ENCODE results near the gene AGPS.
"Not testable (repeated sequence)": the region's sequence is repeated elsewhere in the genome, so short reads cannot be mapped to it uniquely, and the experiment has no call there.

- TF ChIP-seq, protein P1, sequence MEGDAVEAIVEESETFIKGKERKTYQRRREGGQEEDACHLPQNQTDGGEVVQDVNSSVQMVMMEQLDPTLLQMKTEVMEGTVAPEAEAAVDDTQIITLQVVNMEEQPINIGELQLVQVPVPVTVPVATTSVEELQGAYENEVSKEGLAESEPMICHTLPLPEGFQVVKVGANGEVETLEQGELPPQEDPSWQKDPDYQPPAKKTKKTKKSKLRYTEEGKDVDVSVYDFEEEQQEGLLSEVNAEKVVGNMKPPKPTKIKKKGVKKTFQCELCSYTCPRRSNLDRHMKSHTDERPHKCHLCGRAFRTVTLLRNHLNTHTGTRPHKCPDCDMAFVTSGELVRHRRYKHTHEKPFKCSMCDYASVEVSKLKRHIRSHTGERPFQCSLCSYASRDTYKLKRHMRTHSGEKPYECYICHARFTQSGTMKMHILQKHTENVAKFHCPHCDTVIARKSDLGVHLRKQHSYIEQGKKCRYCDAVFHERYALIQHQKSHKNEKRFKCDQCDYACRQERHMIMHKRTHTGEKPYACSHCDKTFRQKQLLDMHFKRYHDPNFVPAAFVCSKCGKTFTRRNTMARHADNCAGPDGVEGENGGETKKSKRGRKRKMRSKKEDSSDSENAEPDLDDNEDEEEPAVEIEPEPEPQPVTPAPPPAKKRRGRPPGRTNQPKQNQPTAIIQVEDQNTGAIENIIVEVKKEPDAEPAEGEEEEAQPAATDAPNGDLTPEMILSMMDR (IDR thresholded peaks at IDR 0.05): not testable (repeated sequence)
- TF ChIP-seq POLR2A (IDR thresholded peaks at IDR 0.05): not testable (repeated sequence)
These were observed 32.0 kb downstream of the AGPS start for GRCh38 chr2:177424620-177425019.
